Measurements from ENCODE around the gene DEFB110.

The DEFB110 gene

GRCh38 chr6:49979584-49979983 lies 42.2 kb downstream of the DEFB110 start:
- Mint-ChIP-seq H3K36me3 (no peaks in the 10 kb centered on the region), H3K9me3 (peaks cover 5% of the 10 kb centered on the region), H3K27me3 (no peaks in the 10 kb centered on the region), H3K4me1 (peaks cover 9% of the 10 kb centered on the region), H3K4me3 (no peak overlapping the region), H3K27ac (no peak overlapping the region)

GRCh38 chr6:49978332-49979226 lies 43.2 kb downstream of the DEFB110 start:
- H3K9me3 Mint-ChIP-seq: peaks cover 5% of the 10 kb centered on the region
- no peaks in the 10 kb centered on the region for H3K36me3 Mint-ChIP-seq
- peak overlapping the region; percentile 23 for H3K4me3 Mint-ChIP-seq
- H3K27ac Mint-ChIP-seq: no peak overlapping the region
- H3K27me3 Mint-ChIP-seq: no peaks in the 10 kb centered on the region
- H3K4me1 Mint-ChIP-seq: peaks cover 9% of the 10 kb centered on the region

GRCh38 chr6:49969605-49970004 lies 52.2 kb downstream of the DEFB110 start, which contains the start of gene DEFB113:
Gene DEFB113, minus strand, starts transcription at chr6:49969625. Its CDS starts 0 bp downstream, at chr6:49969625.
- Mint-ChIP-seq H3K27ac (no peak within 1 kb of the TSS), H3K4me1 (no peaks in the 10 kb centered on the region), H3K27me3 (no peaks in the 10 kb centered on the region), H3K36me3 (no peaks in the 10 kb centered on the region), H3K4me3 (no peak within 1 kb of the TSS), H3K9me3 (no peaks in the 10 kb centered on the region)

All from activated naive CD4-positive, alpha-beta T cell treated with anti-CD3 and anti-CD28 coated beads, Interleukin-2, amount 50 U/mL, for 24 hours (primary cell).